GM12874 (cell line): Measurements from ENCODE around the gene TPGS1.

Experiments used
- TF ChIP-seq, protein P1 (sequence below): IDR thresholded peaks from 2 replicates; pipeline ENCODE4 v1.5.1; 2011; ENCODE audit warnings: low read depth, mild to moderate bottlenecking, control low read depth, low read length, moderate library complexity; ENCODE audit not compliant: insufficient read depth

TPGS1 gene

DNA sequence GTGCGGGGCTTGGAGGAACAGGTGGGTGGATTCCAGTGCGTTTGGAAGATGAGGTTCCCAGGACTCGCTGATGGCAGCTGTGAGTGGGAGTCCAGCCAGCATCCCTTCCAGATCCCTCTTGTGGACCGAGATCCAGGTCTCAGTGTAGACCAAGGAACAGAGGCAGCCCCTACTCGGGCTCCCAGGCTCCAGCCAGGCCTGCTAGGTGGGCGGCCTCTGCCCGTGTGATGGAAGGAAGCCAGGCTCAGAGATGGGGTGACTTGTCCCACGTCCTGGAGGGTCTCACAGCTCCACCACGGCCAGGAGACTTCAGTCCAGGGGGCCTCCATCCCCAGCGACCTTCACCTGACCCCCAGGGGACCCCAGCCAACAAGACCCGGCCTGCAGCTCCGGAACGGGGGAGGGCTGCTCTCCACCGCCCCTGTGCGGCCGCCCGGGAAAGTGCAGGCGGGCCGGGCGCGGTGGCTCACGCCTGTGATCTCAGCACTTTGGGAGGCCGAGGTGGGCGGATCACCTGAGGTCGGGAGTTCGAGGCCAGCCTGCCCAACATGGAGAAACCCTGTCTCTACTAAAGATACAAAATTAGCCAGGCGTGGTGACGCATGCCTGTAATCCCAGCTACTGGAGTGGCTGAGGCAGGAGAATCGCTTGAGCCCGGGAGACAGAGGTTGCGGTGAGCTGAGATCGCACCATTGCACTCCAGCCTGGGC lies 11.7 kb upstream of the TPGS1 start:
- TF ChIP-seq, protein P1, sequence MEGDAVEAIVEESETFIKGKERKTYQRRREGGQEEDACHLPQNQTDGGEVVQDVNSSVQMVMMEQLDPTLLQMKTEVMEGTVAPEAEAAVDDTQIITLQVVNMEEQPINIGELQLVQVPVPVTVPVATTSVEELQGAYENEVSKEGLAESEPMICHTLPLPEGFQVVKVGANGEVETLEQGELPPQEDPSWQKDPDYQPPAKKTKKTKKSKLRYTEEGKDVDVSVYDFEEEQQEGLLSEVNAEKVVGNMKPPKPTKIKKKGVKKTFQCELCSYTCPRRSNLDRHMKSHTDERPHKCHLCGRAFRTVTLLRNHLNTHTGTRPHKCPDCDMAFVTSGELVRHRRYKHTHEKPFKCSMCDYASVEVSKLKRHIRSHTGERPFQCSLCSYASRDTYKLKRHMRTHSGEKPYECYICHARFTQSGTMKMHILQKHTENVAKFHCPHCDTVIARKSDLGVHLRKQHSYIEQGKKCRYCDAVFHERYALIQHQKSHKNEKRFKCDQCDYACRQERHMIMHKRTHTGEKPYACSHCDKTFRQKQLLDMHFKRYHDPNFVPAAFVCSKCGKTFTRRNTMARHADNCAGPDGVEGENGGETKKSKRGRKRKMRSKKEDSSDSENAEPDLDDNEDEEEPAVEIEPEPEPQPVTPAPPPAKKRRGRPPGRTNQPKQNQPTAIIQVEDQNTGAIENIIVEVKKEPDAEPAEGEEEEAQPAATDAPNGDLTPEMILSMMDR: peak; percentile 85

- TF ChIP-seq, protein P1: no peak
These were observed 11.1 kb upstream of the TPGS1 start, which contains the start of gene MADCAM1 for GRCh38 chr19:496112-496665. Gene MADCAM1, plus strand, starts transcription at chr19:496486. Its CDS starts 14 bp downstream, at chr19:496500.

GRCh38 chr19:496986-497385 lies 10.3 kb upstream of the TPGS1 start:
- TF ChIP-seq, protein P1: no peak

DNA sequence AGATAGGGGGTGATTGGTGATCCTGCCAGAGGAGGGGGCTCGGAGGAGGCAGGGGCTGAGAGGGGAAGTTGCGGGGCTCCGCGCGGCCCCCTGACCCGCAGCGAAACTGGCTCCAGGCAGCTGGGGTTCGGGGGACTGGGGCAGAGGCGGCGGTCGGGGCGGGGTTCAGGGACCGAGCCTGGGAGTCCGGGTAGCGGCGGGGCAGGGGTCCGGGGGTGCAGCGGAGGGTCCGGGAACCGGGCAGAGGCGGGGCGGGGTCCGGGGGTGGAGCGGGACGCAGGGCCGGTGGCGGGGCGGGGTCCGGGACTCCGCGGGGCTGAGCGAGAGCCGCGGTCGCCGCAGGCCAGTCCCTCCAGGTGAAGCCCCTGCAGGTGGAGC lies 9.8 kb upstream of the TPGS1 start:
- TF ChIP-seq, protein P1: no peak

- TF ChIP-seq, protein P1: no peak
These were observed 9.3 kb upstream of the TPGS1 start for GRCh38 chr19:497869-498510.

DNA sequence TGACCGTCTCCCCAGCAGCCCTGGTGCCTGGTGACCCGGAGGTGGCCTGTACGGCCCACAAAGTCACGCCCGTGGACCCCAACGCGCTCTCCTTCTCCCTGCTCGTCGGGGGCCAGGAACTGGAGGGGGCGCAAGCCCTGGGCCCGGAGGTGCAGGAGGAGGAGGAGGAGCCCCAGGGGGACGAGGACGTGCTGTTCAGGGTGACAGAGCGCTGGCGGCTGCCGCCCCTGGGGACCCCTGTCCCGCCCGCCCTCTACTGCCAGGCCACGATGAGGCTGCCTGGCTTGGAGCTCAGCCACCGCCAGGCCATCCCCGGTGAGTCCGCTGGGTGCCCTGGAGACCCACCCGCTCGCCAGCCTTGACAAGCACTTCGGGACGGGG lies 8.8 kb upstream of the TPGS1 start:
- TF ChIP-seq, protein P1: no peak

- TF ChIP-seq, protein P1: no peak
These were observed 8.2 kb upstream of the TPGS1 start for GRCh38 chr19:498977-499623.
